Endodermal cell (in vitro differentiated cells): Measurements from ENCODE around the gene CAPN11. TPM values are rescaled to one million over a fixed set of nuclear protein-coding genes. Genes with fewer than 3 reads are reported as not detected.

Experiments used
- DNase-seq: peaks from one replicate; pipeline ENCODE4 v3.0.0-alpha.2; 2017
- H3K27ac ChIP-seq: 2 replicates; pipeline ENCODE4 v1.5.1; 2013; ENCODE audit warnings: mild to moderate bottlenecking, low read depth, low read length, moderate library complexity
- H3K27me3 ChIP-seq: 2 replicates; pipeline ENCODE4 v1.6.1; 2013; ENCODE audit warnings: mild to moderate bottlenecking, low read length, moderate library complexity; ENCODE audit not compliant: insufficient read depth, control insufficient read depth, poor library complexity, severe bottlenecking
- H3K36me3 ChIP-seq: 2 replicates; pipeline ENCODE4 v1.7.0; 2013; ENCODE audit warnings: mild to moderate bottlenecking, low read length, moderate library complexity; ENCODE audit not compliant: control insufficient read depth, insufficient read depth
- H3K4me1 ChIP-seq: one replicate; pipeline ENCODE4 v1.7.0; 2013; ENCODE audit warnings: low read length; ENCODE audit not compliant: control insufficient read depth, insufficient read depth
- H3K4me3 ChIP-seq: 2 replicates; pipeline ENCODE4 v1.5.1; 2013; ENCODE audit warnings: mild to moderate bottlenecking, low read length, moderate library complexity
- H3K9ac ChIP-seq: 2 replicates; pipeline ENCODE4 v1.6.1; 2013; ENCODE audit warnings: mild to moderate bottlenecking, low read length, moderate library complexity; ENCODE audit not compliant: poor library complexity, severe bottlenecking; ENCODE audit errors: extremely low read depth
- H3K9me3 ChIP-seq: 2 replicates; pipeline ENCODE4 v1.6.1; 2013; ENCODE audit warnings: mild to moderate bottlenecking, low read length, moderate library complexity; ENCODE audit not compliant: control insufficient read depth
- H3K27ac Mint-ChIP-seq: 2 replicates; pipeline ENCODE4 v1.8.0; 2020; ENCODE audit warnings: mixed read lengths
- H3K27me3 Mint-ChIP-seq: 2 replicates; pipeline ENCODE4 v1.8.0; 2021; ENCODE audit warnings: mild to moderate bottlenecking, mixed read lengths; ENCODE audit not compliant: insufficient read depth
- H3K36me3 Mint-ChIP-seq: 2 replicates; pipeline ENCODE4 v1.8.0; 2020; ENCODE audit warnings: low read depth, mixed read lengths
- H3K4me1 Mint-ChIP-seq: 2 replicates; pipeline ENCODE4 v1.8.0; 2020; ENCODE audit warnings: mixed read lengths
- H3K4me3 Mint-ChIP-seq: 2 replicates; pipeline ENCODE4 v1.8.0; 2020; ENCODE audit warnings: mild to moderate bottlenecking, moderate library complexity, mixed read lengths
- H3K9me3 Mint-ChIP-seq: 2 replicates; pipeline ENCODE4 v1.8.0; 2020; ENCODE audit warnings: mild to moderate bottlenecking, mixed read lengths
- CTCF ChIP-seq: fragments of 200-600 bp; sonication (generic); conservative IDR thresholded peaks from 2 replicates; pipeline ENCODE4 v1.5.0; 2021; ENCODE audit warnings: antibody characterized with exemption, mild to moderate bottlenecking
- whole genome bisulfite sequencing, 2 experiments: methylation state at CpG; one replicate each; pipeline versions ENCODE4 v1.1.5 to v1.1.7; 2013; ENCODE audit warnings: missing lambda C conversion rate in 2 of 2, mixed read lengths in 1 of 2; ENCODE audit not compliant: insufficient coverage in 1 of 2, insufficient read length in 1 of 2; 5-methylcytosine and 5-hydroxymethylcytosine counted together
- total RNA-seq, 2 donors: library from RNA; stranded (reverse); fragmentation: NEBNext Ultra II Directional in 1 of 2; extraction: Animal tissue kit (Norgen Biotek cat#: 25700) in 1 of 2; gene quantifications; 2 replicates in 1 of 2; 3 replicates in 1 of 2; pipeline ENCODE4 v1.2.1, GENCODE V29; 2021

Gene CAPN11
- total RNA-seq, 2 donors from 2014 or later, result 0.53 to 1.2 TPM

GRCh38 chr6:44207966-44208365 lies 49.3 kb downstream of the CAPN11 start:
- Histone ChIP-seq H3K9ac (no peak overlapping the region), H3K4me1 (peaks cover 12% of the 10 kb centered on the region), H3K9me3 (no peaks in the 10 kb centered on the region), H3K36me3 (no peaks in the 10 kb centered on the region), H3K27me3 (no peaks in the 10 kb centered on the region), H3K27ac (no peak overlapping the region), H3K4me3 (no peak overlapping the region)
- no peak for TF ChIP-seq CTCF
- no peaks in the 10 kb centered on the region for H3K27me3 Mint-ChIP-seq
- peaks cover 40% of the 10 kb centered on the region for H3K4me1 Mint-ChIP-seq
- H3K9me3 Mint-ChIP-seq, result no peaks in the 10 kb centered on the region
- peak overlapping the region; percentile 42 for H3K27ac Mint-ChIP-seq
- H3K36me3 Mint-ChIP-seq, result no peaks in the 10 kb centered on the region
- no peak for DNase-seq
- no peak overlapping the region for H3K4me3 Mint-ChIP-seq
- WGBS, 2 experiments, result 96 to 100% methylated on average over 4 to 6 of the region's 6 CpGs

GRCh38 chr6:44211284-44211683 lies 52.7 kb downstream of the CAPN11 start:
- peaks cover 19% of the 10 kb centered on the region for H3K4me1 Mint-ChIP-seq
- H3K36me3 Mint-ChIP-seq, result no peaks in the 10 kb centered on the region
- no peak for TF ChIP-seq CTCF
- no peak overlapping the region for H3K4me3 ChIP-seq
- H3K27me3 Mint-ChIP-seq, result no peaks in the 10 kb centered on the region
- WGBS, 2 experiments, result 99% methylated on average over 3 of the region's 3 CpGs; no CpG with 5 or more reads in 1 of the 2 experiments
- no peak overlapping the region for H3K9ac ChIP-seq
- no peak overlapping the region for H3K27ac Mint-ChIP-seq
- no peaks in the 10 kb centered on the region for H3K27me3 ChIP-seq
- no peaks in the 10 kb centered on the region for H3K9me3 Mint-ChIP-seq
- no peak overlapping the region for H3K4me3 Mint-ChIP-seq
- no peak overlapping the region for H3K27ac ChIP-seq
- no peaks in the 10 kb centered on the region for H3K9me3 ChIP-seq
- H3K36me3 ChIP-seq, result no peaks in the 10 kb centered on the region
- H3K4me1 ChIP-seq, result peaks cover 5% of the 10 kb centered on the region
- DNase-seq, result no peak

- Mint-ChIP-seq H3K4me1 (peaks cover 24% of the 10 kb centered on the region), H3K9me3 (no peaks in the 10 kb centered on the region), H3K27me3 (peaks cover 2% of the 10 kb centered on the region), H3K27ac (no peak overlapping the region), H3K4me3 (no peak overlapping the region), H3K36me3 (no peaks in the 10 kb centered on the region)
- Histone ChIP-seq H3K4me1 (peaks cover 19% of the 10 kb centered on the region), H3K27ac (no peak overlapping the region), H3K36me3 (no peaks in the 10 kb centered on the region), H3K27me3 (no peaks in the 10 kb centered on the region), H3K9ac (no peak overlapping the region), H3K4me3 (no peak overlapping the region), H3K9me3 (no peaks in the 10 kb centered on the region)
- no peak for DNase-seq
- WGBS, 2 experiments, result 87 to 95% methylated on average over 5 to 6 of the region's 6 CpGs
- TF ChIP-seq CTCF, result no peak
These were observed 55.7 kb downstream of the CAPN11 start for GRCh38 chr6:44214307-44214706.
